ENCODE data around the gene SNX7. TPM values are rescaled to one million over a fixed set of nuclear protein-coding genes. Genes with fewer than 3 reads are reported as not detected.
A peak's percentile ranks its signal among the peaks of the same experiment; 100 is the strongest.

Gene SNX7
- total and polyA plus RNA-seq, 4 donors, result 4.9 to 24.8 (median 13.1) TPM

DNA sequence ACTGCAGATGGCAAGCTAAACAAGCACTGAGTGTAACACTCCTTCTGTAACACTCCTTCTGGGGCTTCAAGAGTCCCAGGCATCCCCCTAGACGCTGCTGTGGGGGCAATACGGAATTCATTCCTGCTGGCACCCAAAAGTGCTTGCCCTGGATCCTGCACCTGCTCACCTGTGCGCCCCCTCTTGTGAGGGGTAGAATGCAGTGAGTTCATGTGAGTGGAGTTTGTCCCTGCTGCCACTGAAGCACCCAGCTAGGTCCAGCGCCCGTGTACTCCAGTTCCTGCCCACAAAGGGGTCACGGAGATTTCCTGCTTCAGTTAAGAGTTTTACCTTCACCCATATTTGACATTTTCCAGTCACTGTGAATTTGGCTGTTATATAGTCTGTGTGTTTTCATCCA, 130.0 kb downstream of the SNX7 start:
- 76 to 77% methylated on average over 6 of the region's 6 CpGs for WGBS, 2 donors
- no peak for ATAC-seq (ENCODE audit: insufficient read depth, low FRiP score)
- no peaks in the 10 kb centered on the region for H3K36me3 ChIP-seq (ENCODE audit: control insufficient read depth in 4 of 4, insufficient read depth in 4 of 4, low read length in 4 of 4)
- H3K9ac ChIP-seq (ENCODE audit: insufficient read depth in 1 of 2, low read length in 2 of 2), result no peak overlapping the region
- no peaks in the 10 kb centered on the region for H3K9me3 ChIP-seq (ENCODE audit: control insufficient read depth in 4 of 4, insufficient read depth in 3 of 4, low read length in 3 of 4)
- no peak for DNase-seq
- H3K4me1 ChIP-seq (ENCODE audit: control insufficient read depth in 5 of 5, insufficient read depth in 5 of 5, low read length in 5 of 5), result peaks cover 0 to 6% (median 0%) of the 10 kb centered on the region in 5 donors
- no peak overlapping the region for H3K27ac ChIP-seq (ENCODE audit: low read depth in 1 of 2, low read length in 1 of 2)
- H3K4me3 ChIP-seq, result no peak overlapping the region
- TF ChIP-seq CTCF (IDR thresholded peaks at IDR 0.05; ENCODE audit: control extremely low read depth, extremely low read depth), result no peak
- H3K27me3 ChIP-seq (ENCODE audit: control insufficient read depth in 3 of 3, insufficient read depth in 3 of 3, low read length in 2 of 3), result no peaks in the 10 kb centered on the region

- Histone ChIP-seq H3K4me1 (ENCODE audit: control insufficient read depth in 5 of 5, insufficient read depth in 5 of 5, low read length in 5 of 5) (peaks cover 0 to 6% (median 0%) of the 10 kb centered on the region in 5 donors), H3K9me3 (ENCODE audit: control insufficient read depth in 4 of 4, insufficient read depth in 3 of 4, low read length in 3 of 4) (no peaks in the 10 kb centered on the region), H3K36me3 (ENCODE audit: control insufficient read depth in 4 of 4, insufficient read depth in 4 of 4, low read length in 4 of 4) (no peaks in the 10 kb centered on the region), H3K27ac (ENCODE audit: low read depth in 1 of 2, low read length in 1 of 2) (no peak overlapping the region), H3K27me3 (ENCODE audit: control insufficient read depth in 3 of 3, insufficient read depth in 3 of 3, low read length in 2 of 3) (no peaks in the 10 kb centered on the region), H3K9ac (ENCODE audit: insufficient read depth in 1 of 2, low read length in 2 of 2) (no peak overlapping the region), H3K4me3 (no peak overlapping the region)
- ATAC-seq (ENCODE audit: insufficient read depth, low FRiP score) (no peak), DNase-seq (peak; percentile 24 to 66 (median 60))
- no peak for TF ChIP-seq CTCF (IDR thresholded peaks at IDR 0.05; ENCODE audit: control extremely low read depth, extremely low read depth)
- 21 to 29% methylated on average over 1 of the region's 1 CpG for WGBS, 2 donors
Measured at GRCh38 chr1:98792123-98792522, 130.6 kb downstream of the SNX7 start.

- Histone ChIP-seq H3K4me1 (ENCODE audit: control insufficient read depth in 5 of 5, insufficient read depth in 5 of 5, low read length in 5 of 5) (peaks cover 0 to 6% (median 0%) of the 10 kb centered on the region in 5 donors), H3K36me3 (ENCODE audit: control insufficient read depth in 4 of 4, insufficient read depth in 4 of 4, low read length in 4 of 4) (no peaks in the 10 kb centered on the region), H3K9me3 (ENCODE audit: control insufficient read depth in 4 of 4, insufficient read depth in 3 of 4, low read length in 3 of 4) (no peaks in the 10 kb centered on the region), H3K27ac (ENCODE audit: low read depth in 1 of 2, low read length in 1 of 2) (no peak overlapping the region), H3K27me3 (ENCODE audit: control insufficient read depth in 3 of 3, insufficient read depth in 3 of 3, low read length in 2 of 3) (no peaks in the 10 kb centered on the region), H3K9ac (ENCODE audit: insufficient read depth in 1 of 2, low read length in 2 of 2) (no peak overlapping the region), H3K4me3 (no peak overlapping the region)
- TF ChIP-seq CTCF (IDR thresholded peaks at IDR 0.05; ENCODE audit: control extremely low read depth, extremely low read depth), result no peak
- DNase-seq (no peak), ATAC-seq (ENCODE audit: insufficient read depth, low FRiP score) (no peak)
- WGBS, 2 donors, result 76 to 81% methylated on average over 3 of the region's 3 CpGs
Measured at GRCh38 chr1:98793136-98793535, 131.6 kb downstream of the SNX7 start.

Data from lung (tissue), 12 donors.